GOT3 (cell line): ENCODE measurements around the gene ELOA2.
"Not testable (repeated sequence)": the region's sequence is repeated elsewhere in the genome, so short reads cannot be mapped to it uniquely, and the experiment has no call there.

ENCODE experiments used
- DNase-seq: peaks from one replicate; lab custom pipeline; 2025; ENCODE audit warnings: mixed read lengths; lab: John Stamatoyannopoulos, UW

The ELOA2 gene

GRCh38 chr18:47020757-47021156 lies 14.7 kb downstream of the ELOA2 start:
- DNase-seq = not testable (repeated sequence)

- DNase-seq = not testable (repeated sequence)
These were observed 15.6 kb downstream of the ELOA2 start for GRCh38 chr18:47019870-47020269.
